Liver (tissue), 9 donors: ENCODE measurements around the gene EIF4G1. TPM values are rescaled to one million over a fixed set of nuclear protein-coding genes. Genes with fewer than 3 reads are reported as not detected.

Source experiments
- DNase-seq: peaks from one replicate; pipeline ENCODE4 v3.0.0-alpha.2; 2017; ENCODE audit warnings: low spot score
- H3K27ac ChIP-seq, 2 donors: one replicate each; pipeline ENCODE4 v1.7.0; 2013; ENCODE audit warnings: inconsistent platforms in 2 of 2, low read length in 2 of 2, control low read depth in 1 of 2, low read depth in 1 of 2, mild to moderate bottlenecking in 1 of 2
- H3K27me3 ChIP-seq, 4 donors: one replicate each; pipeline versions ENCODE4 v1.6.1 to v1.7.0; 2013; ENCODE audit warnings: low read length in 3 of 4, inconsistent platforms in 1 of 4, mild to moderate bottlenecking in 1 of 4, moderate library complexity in 1 of 4; ENCODE audit not compliant: control insufficient read depth in 4 of 4, insufficient read depth in 4 of 4
- H3K36me3 ChIP-seq, 4 donors: one replicate each; pipeline versions ENCODE4 v1.6.1 to v1.7.0; 2013; ENCODE audit warnings: low read length in 3 of 4, mild to moderate bottlenecking in 3 of 4, low read depth in 1 of 4, moderate library complexity in 1 of 4; ENCODE audit not compliant: control insufficient read depth in 4 of 4, insufficient read depth in 3 of 4
- H3K4me1 ChIP-seq, 4 donors: one replicate each; pipeline versions ENCODE4 v1.6.1 to v1.7.0; 2013; ENCODE audit warnings: low read length in 3 of 4, mild to moderate bottlenecking in 3 of 4, moderate library complexity in 1 of 4; ENCODE audit not compliant: control insufficient read depth in 4 of 4, insufficient read depth in 4 of 4
- H3K4me3 ChIP-seq, 3 donors: one replicate each; pipeline versions ENCODE4 v1.6.1 to v1.7.0; 2013; ENCODE audit warnings: low read length in 3 of 3, control low read depth in 1 of 3, low read depth in 1 of 3, mild to moderate bottlenecking in 1 of 3
- H3K9ac ChIP-seq, 2 donors: one replicate each; pipeline ENCODE4 v1.7.0; 2013; ENCODE audit warnings: low read length in 2 of 2, mild to moderate bottlenecking in 2 of 2, moderate library complexity in 2 of 2, control low read depth in 1 of 2, low read depth in 1 of 2
- H3K9me3 ChIP-seq, 4 donors: one replicate each; pipeline versions ENCODE4 v1.6.1 to v1.7.0; 2013; ENCODE audit warnings: low read length in 3 of 4; ENCODE audit not compliant: control insufficient read depth in 4 of 4
- ATF3 ChIP-seq: IDR thresholded peaks from 2 replicates; pipeline ENCODE4 v1.6.1; 2016; ENCODE audit warnings: antibody characterized with exemption
- EGR1 ChIP-seq, 2 donors: IDR thresholded peaks; 2 replicates each; pipeline ENCODE4 v1.6.1; 2016 to 2018; ENCODE audit warnings: antibody characterized with exemption in 2 of 2, low read depth in 2 of 2
- FOXA2 ChIP-seq: IDR thresholded peaks from 2 replicates; pipeline ENCODE4 v1.6.1; 2016; ENCODE audit warnings: antibody characterized with exemption
- GABPA ChIP-seq, 2 donors: IDR thresholded peaks in 1 of 2; conservative IDR thresholded peaks in 1 of 2; 2 replicates each; pipeline ENCODE4 v1.6.1; 2016; ENCODE audit warnings: antibody characterized with exemption in 2 of 2, mild to moderate bottlenecking in 1 of 2, moderate library complexity in 1 of 2
- HNF4A ChIP-seq, 2 donors: conservative IDR thresholded peaks; 2 replicates each; pipeline ENCODE4 v1.6.1; 2016; ENCODE audit warnings: antibody characterized with exemption in 2 of 2, mild to moderate bottlenecking in 2 of 2
- HNF4G ChIP-seq: IDR thresholded peaks from 2 replicates; pipeline ENCODE4 v1.6.1; 2016; ENCODE audit warnings: antibody characterized with exemption
- JUND ChIP-seq, 2 donors: IDR thresholded peaks; 2 replicates each; pipeline ENCODE4 v1.6.1; 2016; ENCODE audit warnings: antibody characterized with exemption in 2 of 2
- MAX ChIP-seq: IDR thresholded peaks from 2 replicates; pipeline ENCODE4 v1.6.1; 2016; ENCODE audit warnings: antibody characterized with exemption
- NR2F2 ChIP-seq: IDR thresholded peaks from 2 replicates; pipeline ENCODE4 v1.6.1; 2016; ENCODE audit warnings: antibody characterized with exemption
- RAD21 ChIP-seq, 2 donors: IDR thresholded peaks; 2 replicates each; pipeline ENCODE4 v1.6.1; 2016; ENCODE audit warnings: antibody characterized with exemption in 2 of 2, mild to moderate bottlenecking in 2 of 2
- REST ChIP-seq: IDR thresholded peaks from 2 replicates; pipeline ENCODE4 v1.6.1; 2016; ENCODE audit warnings: antibody characterized with exemption, mild to moderate bottlenecking
- RXRA ChIP-seq, 2 donors: IDR thresholded peaks; 2 replicates each; pipeline ENCODE4 v1.6.1; 2017 to 2018; ENCODE audit warnings: antibody characterized with exemption in 2 of 2, mild to moderate bottlenecking in 1 of 2
- SP1 ChIP-seq: IDR thresholded peaks from 2 replicates; pipeline ENCODE4 v1.6.1; 2018; ENCODE audit warnings: antibody characterized with exemption, mild to moderate bottlenecking
- TAF1 ChIP-seq: conservative IDR thresholded peaks from 2 replicates; pipeline ENCODE4 v1.6.1; 2016; ENCODE audit warnings: antibody characterized with exemption, mild to moderate bottlenecking
- YY1 ChIP-seq: IDR thresholded peaks from 2 replicates; pipeline ENCODE4 v1.6.1; 2016; ENCODE audit warnings: antibody characterized with exemption, mild to moderate bottlenecking
- WGBS: extraction: QIAGEN DNeasy Blood & Tissue Kit; methylation state at CpG from one replicate; pipeline ENCODE4 v1.1.7; 2013; 5-methylcytosine and 5-hydroxymethylcytosine counted together
- polyA plus RNA-seq, 2 donors: library from polyadenylated mRNA; stranded (reverse) in 1 of 2; unstranded in 1 of 2; fragments of 200-250 nt in 1 of 2; fragments of >200 nt in 1 of 2; fragmentation: Nextera tagmentation in 1 of 2; extraction: Ambion mirVana in 1 of 2; gene quantifications; one replicate each; pipeline versions ENCODE4 v1.2.1 to v1.2.3, GENCODE V29; 2013 to 2015
- total RNA-seq, 2 donors: library from RNA; depleted of rRNA; stranded (reverse); fragments of >200 nt; gene quantifications; one replicate each; pipeline ENCODE4 v1.2.3, GENCODE V29; 2014
- donor health status: healthy.
- donor health status: healthy.
- donor health status: healthy.
- donor health status: healthy.
- donor health status: healthy.

The EIF4G1 gene
- total and polyA plus RNA-seq, 4 donors, result 140 to 329 (median 207) TPM

GRCh38 chr3:184366619-184367289 is 52.3 kb downstream of the EIF4G1 start:
- H3K27ac ChIP-seq, result no peak overlapping the region

GRCh38 chr3:184368116-184368515 is 53.7 kb downstream of the EIF4G1 start:
- H3K4me3 ChIP-seq, result no peak overlapping the region
- H3K27me3 ChIP-seq, result no peaks in the 10 kb centered on the region
- peak overlapping the region in 1 of 2 donors; percentile 19 for H3K27ac ChIP-seq
- no peaks in the 10 kb centered on the region for H3K9me3 ChIP-seq
- peaks cover 2 to 30% (median 23%) of the 10 kb centered on the region in 4 donors for H3K4me1 ChIP-seq
- TF ChIP-seq TAF1 (no peak), NR2F2 (no peak), MAX (no peak), HNF4G (no peak), EGR1 (IDR thresholded peaks at IDR 0.05; ENCODE audit: low read depth in 2 of 2) (no peak)
- H3K36me3 ChIP-seq, result peaks cover 3 to 23% (median 12%) of the 10 kb centered on the region in 4 donors
- no peak for DNase-seq
- no peak overlapping the region for H3K9ac ChIP-seq
- WGBS, result 88% methylated on average over 9 of the region's 9 CpGs

More at GRCh38 chr3:184366619-184367289, 52.3 kb downstream of the EIF4G1 start:
- no peak for DNase-seq
- 89% methylated on average over 5 of the region's 5 CpGs for WGBS
- no peak overlapping the region for H3K4me3 ChIP-seq
- peaks cover 2 to 17% (median 4%) of the 10 kb centered on the region in 4 donors for H3K36me3 ChIP-seq
- H3K9me3 ChIP-seq, result no peaks in the 10 kb centered on the region
- H3K9ac ChIP-seq, result no peak overlapping the region
- peak; percentile 9 for TF ChIP-seq FOXA2
- no peak for TF ChIP-seq HNF4G
- peak in 1 of 2 donors; percentile 21 for TF ChIP-seq GABPA (IDR thresholded peaks at IDR 0.05 in 1 of 2, conservative IDR thresholded peaks at IDR 0.05 in 1 of 2)
- no peaks in the 10 kb centered on the region for H3K27me3 ChIP-seq
- H3K4me1 ChIP-seq, result peaks cover 2 to 36% (median 21%) of the 10 kb centered on the region in 4 donors

GRCh38 chr3:184368586-184369183 is 54.3 kb downstream of the EIF4G1 start:
- DNase-seq, result no peak
- peak in 1 of 2 donors; percentile 19 for TF ChIP-seq HNF4A (conservative IDR thresholded peaks at IDR 0.05)
- TF ChIP-seq ATF3, result no peak
- no peak for TF ChIP-seq MAX
- no peak for TF ChIP-seq JUND (IDR thresholded peaks at IDR 0.05)
- TF ChIP-seq GABPA (IDR thresholded peaks at IDR 0.05 in 1 of 2, conservative IDR thresholded peaks at IDR 0.05 in 1 of 2), result no peak
- TF ChIP-seq SP1, result no peak
- no peak for TF ChIP-seq YY1
- no peak for TF ChIP-seq RXRA (IDR thresholded peaks at IDR 0.05)
- TF ChIP-seq RAD21 (IDR thresholded peaks at IDR 0.05), result peak in 1 of 2 donors; percentile 9
- TF ChIP-seq REST, result no peak
- no peak for TF ChIP-seq TAF1
- no peak for TF ChIP-seq FOXA2
- Histone ChIP-seq H3K36me3 (peaks cover 3 to 28% (median 15%) of the 10 kb centered on the region in 4 donors), H3K4me3 (no peak overlapping the region), H3K27me3 (no peaks in the 10 kb centered on the region), H3K9ac (no peak overlapping the region), H3K9me3 (no peaks in the 10 kb centered on the region), H3K4me1 (peaks cover 2 to 25% (median 23%) of the 10 kb centered on the region in 4 donors), H3K27ac (peak overlapping the region; percentile 19 to 43)
- WGBS, result 39% methylated on average over 3 of the region's 3 CpGs
